HG03442 (cell line): Measurements from ENCODE around the gene PNPLA3.
"Not testable (repeated sequence)": the region's sequence is repeated elsewhere in the genome, so short reads cannot be mapped to it uniquely, and the experiment has no call there.

Experiments used
- ATAC-seq: cut with Tn5 transposase; IDR thresholded peaks from one replicate; pipeline ENCODE4 v1.9.1; 2021; ENCODE audit warnings: mild to moderate bottlenecking, moderate library complexity; ENCODE audit not compliant: unreplicated experiment

PNPLA3 gene

DNA sequence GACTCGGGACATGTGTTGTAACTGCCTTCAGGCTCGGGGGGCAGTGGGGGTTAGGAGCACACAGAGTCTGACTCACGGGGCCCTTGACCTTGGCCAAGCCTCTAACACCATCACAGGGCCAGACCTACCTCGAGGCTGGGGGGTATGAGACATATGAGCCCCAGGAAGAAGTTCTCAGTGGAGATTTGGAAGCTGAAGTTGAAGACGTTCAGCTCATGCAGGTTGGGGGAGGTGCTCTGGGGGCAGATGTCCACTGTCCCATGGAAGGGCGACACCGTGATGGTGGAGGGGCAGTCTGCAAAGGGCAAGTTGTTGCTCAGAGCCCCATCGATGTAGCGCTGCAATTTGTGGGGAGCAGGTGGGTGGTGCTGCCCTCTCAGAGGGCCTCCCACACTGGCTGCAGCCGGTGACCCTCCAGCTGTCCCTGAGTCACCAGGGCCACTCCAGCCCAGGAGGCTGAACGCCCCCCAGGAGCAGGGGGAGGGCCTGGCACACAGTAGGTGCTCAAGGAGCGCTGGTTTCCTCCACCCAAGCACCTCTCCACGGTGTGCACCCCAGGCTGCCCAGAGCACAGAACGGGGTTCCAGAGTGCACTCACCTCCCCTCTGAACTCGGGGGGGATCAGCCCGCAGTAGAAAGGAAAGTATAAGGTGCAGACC, 34.3 kb upstream of the PNPLA3 start:
- ATAC-seq, result no peak

DNA sequence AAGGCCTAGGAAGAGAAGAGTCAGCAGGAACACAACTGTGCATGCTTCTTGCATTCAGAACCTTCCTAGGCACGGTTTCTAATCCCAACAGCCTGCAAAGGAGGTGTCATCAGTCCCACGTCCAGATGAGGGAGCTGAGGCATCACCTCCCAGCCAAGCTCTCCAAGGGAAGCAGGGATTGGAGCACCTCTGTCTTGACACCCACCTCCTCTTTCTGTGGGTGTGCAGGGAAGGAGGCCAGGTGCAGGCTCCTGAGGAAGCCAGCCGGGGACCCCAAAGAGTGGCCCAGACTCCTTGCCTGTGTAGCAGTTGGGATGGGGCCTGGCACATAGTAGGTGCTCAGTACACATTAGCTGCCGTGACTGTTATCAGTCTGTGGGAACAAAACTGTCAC, 33.7 kb upstream of the PNPLA3 start:
- no peak for ATAC-seq

DNA sequence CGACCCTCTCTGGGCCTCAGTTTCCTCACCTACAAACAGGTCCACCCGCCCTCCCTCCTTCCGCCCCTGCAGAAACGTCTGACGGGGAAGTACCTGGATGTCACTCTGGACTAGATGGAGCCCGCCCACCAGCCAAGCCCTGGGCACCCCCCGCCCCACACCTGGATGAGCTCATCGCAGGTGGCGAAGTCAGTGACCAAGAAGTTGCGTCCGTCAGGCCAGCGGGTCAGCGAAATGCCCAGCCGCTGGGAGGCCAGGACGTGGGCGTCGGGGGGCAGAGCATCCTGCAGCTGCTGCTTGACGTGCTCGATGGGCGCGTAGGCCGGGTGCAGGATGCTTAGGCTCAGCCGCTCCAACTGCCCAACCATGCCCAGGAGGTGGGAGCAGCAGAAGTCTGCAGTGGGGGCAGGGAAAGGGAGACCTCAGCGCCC, 32.7 kb upstream of the PNPLA3 start:
- no peak for ATAC-seq

GRCh38 chr22:43891360-43892182, 32.0 kb upstream of the PNPLA3 start, which contains the start of gene PNPLA5:
Gene PNPLA5 (minus strand): TSS chr22:43892013. CDS start chr22:43891880, 133 bp downstream.
- ATAC-seq, result no peak

DNA sequence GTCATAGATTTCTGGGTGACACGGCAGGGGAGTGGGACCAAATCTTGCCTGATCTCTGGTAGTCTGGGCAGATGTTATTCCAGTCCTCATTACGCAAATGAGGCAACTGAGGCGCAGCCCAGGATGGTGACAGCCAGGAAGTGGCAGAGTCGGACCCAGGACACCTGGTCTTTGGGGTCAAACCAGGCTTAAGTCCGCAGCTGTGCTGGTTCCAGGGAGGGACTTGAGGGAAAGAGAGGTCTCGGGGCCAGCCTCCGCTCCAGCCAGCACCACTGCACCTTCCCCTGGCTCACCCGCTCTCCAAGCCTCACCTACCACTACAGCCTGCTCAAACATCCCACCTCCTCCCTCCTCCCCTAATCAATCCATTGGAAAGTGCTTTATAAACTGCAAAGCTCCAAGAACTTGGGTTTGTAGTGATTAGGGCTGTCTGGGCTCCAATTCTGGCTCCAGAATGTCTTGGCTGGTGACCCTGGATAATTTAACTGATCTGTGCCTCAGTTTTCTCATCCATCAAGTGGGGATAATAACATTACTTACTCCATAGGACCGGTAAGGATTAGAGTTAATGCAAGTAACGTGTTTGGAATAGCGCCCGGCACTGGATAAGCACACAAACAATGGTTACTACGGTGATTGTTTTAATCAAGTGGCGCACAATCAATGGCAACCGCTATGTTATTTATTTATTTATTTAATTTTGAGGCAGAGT, 31.3 kb upstream of the PNPLA3 start:
- no peak for ATAC-seq

GRCh38 chr22:43893266-43893665, 30.3 kb upstream of the PNPLA3 start:
- ATAC-seq, result no peak

GRCh38 chr22:43894122-43894521, 29.5 kb upstream of the PNPLA3 start:
- ATAC-seq, result no peak

DNA sequence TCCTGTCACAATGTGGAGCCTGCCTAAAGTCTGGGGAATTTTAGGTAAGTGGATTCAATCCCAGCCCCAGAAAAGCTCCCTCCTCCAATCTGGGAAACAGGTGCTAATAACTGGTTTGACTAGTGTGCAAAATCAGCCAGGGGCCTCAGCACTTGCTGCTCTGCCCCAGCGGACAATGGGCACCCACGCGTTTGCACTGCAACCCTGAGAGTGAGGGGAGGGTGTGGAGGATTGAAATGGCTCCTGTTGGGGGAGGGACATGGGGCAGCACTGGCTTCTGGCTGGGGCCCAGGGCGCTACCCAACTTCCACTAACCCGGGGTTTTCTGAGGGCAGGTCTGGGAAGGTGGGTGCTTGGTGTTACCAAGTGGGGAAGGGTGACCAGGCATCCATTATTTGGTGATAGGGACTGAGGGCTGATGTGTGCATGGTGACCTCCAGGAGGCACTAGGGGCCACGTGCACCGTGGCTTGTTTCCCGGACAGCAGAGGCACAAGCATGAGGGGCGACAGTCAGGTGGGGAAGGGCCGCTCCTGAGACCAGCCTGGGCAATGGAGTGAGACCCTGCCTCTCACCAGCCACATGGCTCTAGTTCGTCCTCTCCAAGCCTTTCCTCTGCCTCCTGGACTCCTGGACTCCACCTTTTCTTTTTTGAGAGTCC, 27.5 kb upstream of the PNPLA3 start:
- no peak for ATAC-seq

DNA sequence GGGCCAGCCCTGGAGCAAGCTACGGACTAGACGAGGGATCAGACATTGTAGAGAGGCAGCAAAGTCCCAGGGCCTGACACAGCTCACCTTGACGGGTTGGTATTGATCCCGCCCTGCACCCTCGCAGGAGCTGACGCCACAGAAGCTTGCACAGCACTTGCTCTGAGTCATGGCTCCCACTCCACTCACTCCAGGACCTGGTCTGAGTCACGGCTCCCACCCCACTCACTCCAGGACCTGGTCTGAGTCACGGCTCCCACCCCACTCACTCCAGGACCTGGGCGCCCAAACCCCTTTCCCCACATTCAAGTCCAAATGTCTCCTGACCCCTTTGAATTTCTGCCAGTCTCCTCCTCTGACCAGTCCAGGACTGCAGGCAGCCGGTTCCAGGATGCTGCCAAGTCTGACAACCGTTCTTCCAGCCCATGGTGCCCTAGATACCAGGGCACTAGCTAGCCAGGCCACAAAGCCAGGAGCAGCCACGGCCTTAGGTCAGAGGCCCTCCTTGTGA, 25.8 kb upstream of the PNPLA3 start:
- no peak for ATAC-seq

DNA sequence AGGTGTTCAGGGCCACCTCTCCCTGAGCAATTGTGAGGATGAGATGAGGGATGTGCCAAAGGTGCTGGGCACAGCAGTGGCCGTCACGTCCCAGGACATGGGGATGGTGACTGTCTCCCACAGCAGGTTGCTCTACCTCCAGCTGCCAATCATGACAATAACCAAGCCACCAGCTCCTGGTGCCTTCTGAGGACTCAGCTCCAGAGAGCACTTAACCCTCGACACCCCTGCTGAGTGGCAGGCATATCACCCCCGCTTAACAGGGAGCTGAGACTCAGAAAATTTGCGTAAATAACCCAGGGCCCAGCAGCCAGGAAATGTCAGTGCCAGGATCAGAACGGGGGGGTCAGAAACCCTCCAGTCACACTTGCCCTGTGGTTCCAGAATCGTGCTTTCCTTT, 23.4 kb upstream of the PNPLA3 start:
- no peak for ATAC-seq

DNA sequence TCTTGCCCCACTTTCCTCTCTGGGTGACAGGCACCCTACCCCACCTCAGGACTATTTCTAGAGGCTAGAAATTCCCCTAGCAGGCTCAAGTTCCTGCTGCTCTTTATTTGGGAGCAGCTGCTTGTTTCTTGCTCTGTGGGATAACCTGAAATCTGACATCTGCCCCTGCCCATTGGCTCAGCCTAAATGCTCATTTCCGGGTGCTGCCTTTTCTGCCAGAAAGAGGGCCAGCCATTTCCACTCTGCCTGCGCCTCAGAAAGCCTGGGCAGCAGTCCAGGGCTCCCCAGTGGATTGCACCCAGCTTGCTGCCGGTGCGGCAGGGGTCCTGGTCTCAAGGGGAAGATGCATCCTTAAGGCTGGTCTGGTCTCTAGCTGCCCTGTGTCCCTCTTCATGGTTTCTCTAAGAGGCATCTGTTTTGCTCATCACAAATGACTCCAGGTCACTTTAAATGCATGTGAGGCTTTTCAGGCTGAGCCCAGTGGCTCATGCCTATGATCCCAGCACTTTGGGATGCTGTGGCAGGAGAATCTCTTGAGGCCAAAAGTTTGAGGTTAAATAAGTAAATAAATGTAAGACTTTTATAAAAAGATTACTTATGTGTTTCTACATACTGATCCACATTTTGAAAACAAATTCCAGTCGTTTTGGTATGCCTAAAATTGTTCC, 21.5 kb upstream of the PNPLA3 start:
- ATAC-seq, result no peak

DNA sequence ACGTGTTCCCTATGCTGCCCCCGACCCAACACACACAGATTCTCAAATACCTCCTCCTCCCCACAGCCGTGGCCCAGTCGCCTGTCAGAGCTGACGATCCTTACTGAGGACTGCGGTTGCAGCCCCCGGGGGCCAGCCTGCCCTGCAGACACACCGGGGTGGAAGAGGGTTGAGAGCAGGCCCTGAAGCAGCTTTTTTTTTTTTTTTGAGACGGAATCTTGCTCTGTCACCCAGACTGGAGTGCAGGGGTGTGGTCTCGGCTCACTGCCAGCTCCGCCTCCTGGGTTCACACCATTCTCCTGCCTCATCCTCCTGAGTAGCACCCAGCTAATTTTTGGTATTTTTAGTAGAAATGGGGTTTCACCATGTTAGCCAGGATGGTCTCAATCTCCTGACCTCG, 20.6 kb upstream of the PNPLA3 start:
- not testable (repeated sequence) for ATAC-seq

DNA sequence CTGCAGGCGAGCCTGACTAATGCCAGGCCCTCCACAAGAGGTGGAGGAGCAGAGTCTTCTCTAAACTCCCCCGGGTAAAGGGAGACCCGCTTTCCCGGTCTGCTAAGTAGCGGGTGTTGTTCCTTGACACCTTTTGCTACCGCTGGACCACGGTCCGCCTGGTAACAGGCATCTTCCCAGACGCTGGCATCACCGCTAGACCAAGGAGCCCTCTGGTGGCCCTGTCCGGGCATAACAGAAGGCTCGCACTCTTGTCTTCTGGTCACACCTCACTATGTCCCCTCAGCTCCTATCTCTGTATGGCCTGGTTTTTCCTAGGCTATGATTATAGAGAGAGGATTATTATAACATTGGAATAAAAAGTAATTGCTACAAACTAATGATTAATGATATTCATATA, 19.2 kb upstream of the PNPLA3 start:
- ATAC-seq, result not testable (repeated sequence)

DNA sequence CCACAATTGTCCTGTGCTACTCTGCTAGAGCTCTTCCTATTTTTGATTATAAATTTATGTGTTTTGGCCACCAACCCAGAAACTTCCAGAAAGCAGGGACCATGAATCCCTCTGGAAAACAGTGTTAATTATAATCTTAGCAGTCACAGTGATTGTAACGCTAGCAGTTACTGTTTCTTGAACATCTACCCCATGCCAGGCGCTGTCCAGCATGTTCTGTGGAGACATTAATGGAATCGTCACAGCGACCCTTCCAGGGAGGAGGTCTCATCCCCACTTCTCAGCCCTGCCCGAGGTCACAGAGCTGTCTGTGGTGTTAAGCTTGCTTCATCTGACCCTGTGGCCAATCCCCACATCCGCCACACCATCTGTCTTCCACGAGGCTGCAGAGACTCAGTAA, 17.9 kb upstream of the PNPLA3 start:
- no peak for ATAC-seq

- no peak for ATAC-seq
Measured at GRCh38 chr22:43909708-43910107, 13.9 kb upstream of the PNPLA3 start.

- no peak for ATAC-seq
Measured at GRCh38 chr22:43910178-43910695, 13.4 kb upstream of the PNPLA3 start.

DNA sequence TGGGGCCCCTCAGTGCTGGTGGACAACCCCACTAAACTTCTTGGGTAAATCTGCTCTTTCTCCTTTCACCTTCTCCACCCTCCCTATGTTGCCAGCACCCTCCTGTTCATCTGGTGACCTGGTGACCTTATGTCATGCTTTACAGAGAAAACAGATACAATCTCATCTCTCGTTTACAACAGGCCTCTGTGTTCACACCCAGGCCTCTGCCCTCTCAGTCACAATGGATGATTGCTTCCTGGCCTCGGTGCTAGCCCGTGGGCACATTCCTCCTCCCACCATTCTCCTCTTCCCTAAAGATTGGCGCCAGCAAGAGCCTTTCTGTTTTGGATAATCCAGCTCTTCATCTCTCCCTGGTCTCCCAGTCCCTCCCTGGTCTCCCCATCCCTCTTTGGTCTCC, 12.3 kb upstream of the PNPLA3 start:
- ATAC-seq, result no peak

- ATAC-seq, result no peak
Measured at GRCh38 chr22:43917521-43917920, 6.1 kb upstream of the PNPLA3 start.

DNA sequence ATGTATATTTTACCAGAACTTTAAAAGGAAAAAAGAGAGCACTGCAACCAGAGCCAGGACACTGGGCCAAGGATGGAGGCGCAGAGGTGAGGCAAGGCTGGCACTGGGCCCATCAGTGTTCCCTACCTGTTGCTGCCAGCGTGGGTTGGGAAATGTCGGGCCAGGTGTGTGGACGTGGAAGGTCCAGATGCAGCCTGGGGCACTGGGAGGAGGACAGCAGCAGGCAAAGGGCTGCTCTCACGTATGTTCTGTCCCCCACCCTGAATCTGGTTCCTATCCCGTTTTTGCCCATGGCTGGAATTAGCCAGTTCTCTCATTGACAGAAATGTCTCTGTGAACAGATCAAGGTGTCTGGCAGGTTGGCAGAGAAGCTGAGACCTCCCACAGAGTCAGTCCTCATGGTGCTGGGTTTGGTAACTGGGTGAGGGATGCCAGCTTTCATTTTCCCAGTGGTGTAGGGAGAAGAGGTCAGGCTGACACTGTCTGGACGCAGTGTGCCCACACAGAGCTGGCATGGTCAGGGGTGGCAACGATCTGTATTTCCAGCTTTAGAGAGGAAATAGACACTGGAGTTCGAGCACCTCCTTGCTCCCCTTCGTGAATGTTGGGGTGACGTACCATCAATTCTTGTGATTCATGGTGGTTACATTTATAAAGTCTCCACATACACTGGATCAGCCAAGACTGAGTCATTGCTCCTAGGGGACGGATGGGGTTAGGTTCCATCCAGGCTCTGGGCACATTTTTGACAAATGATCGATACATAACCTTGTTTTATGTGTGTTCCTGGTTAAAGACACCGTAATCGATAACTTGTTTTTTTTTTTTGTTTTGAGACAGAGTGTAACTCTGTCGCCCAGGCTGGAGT, 4.3 kb upstream of the PNPLA3 start:
- no peak for ATAC-seq
